ENCODE measurements around the gene CDH4.

The CDH4 gene

DNA sequence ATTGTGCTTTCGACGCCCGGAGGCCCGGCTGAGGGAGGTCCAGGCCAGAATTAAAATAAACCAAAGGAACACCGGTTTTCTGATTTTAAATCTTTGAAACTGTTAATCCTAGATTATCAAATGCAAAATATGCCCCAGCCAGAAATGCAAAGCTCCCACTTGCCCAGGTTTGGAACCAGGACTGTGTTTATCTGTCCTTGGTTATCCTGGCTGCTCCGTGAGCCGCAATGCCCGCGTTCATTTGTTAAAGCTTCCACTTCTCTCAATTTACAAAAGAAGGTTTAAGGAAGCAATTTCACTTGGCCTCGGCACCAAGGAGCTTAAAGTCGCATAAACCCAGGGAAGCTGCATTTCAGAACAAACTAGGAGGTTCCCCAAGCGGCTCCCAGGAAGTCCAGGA lies 563.6 kb downstream of the CDH4 start:
- no peaks in the 10 kb centered on the region for H3K27me3 ChIP-seq (ENCODE audit: low read depth, low read length)
- no peaks in the 10 kb centered on the region for H3K9me3 ChIP-seq (ENCODE audit: control insufficient read depth in 1 of 2, low read length in 2 of 2)
- no peaks in the 10 kb centered on the region for H3K4me1 ChIP-seq (ENCODE audit: control insufficient read depth in 1 of 2, insufficient read depth in 2 of 2, low read length in 2 of 2)
- H3K36me3 ChIP-seq (ENCODE audit: control insufficient read depth in 1 of 2, insufficient read depth in 2 of 2, low read length in 2 of 2), result no peaks in the 10 kb centered on the region
- H3K4me3 ChIP-seq (ENCODE audit: low read depth in 1 of 2, low read length in 2 of 2), result no peak overlapping the region
- H3K27ac ChIP-seq (ENCODE audit: low read length), result no peak overlapping the region

DNA sequence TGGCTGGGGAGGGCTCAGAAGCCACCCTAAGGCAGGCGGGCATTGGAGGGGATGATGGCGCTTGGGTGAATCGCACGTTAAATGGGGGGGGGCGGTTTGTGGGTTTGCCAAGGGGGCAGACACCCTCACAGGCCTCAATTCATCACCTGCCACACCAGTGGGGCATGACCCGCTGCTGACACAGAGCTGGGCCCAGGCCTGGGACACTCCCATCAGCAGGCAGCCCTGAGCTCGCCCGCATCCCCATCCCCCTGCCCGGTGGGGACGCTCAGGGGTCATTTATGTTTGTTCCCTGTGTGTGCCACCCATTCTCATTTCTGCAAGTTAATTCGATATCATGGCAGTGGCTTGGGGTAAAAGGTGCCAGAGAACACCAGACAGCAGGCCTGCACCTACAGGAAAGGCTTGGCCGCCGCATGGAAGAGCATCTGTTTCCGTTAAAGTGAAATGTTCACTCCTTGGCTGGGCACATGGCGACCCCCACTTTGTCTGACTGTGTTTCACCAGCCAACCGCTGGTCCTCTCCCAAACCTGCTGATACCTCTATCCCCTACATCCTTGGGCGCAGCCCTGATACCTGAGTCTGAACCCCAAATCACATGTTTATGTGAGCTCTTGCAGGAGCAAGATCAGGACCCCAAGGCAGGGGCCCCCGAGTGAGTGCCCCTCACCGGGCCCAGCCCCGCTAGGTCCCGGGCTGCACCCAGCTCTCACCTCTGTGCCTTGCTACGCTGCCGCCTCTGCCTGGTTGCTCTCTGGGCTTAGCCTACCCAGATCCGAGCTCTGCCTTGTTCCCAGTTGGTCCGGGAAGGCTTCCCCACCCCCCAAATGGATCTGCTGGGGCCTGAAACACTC lies 564.8 kb downstream of the CDH4 start:
- Histone ChIP-seq H3K27me3 (ENCODE audit: low read depth, low read length) (no peaks in the 10 kb centered on the region), H3K9me3 (ENCODE audit: control insufficient read depth in 1 of 2, low read length in 2 of 2) (no peaks in the 10 kb centered on the region), H3K27ac (ENCODE audit: low read length) (no peak overlapping the region), H3K36me3 (ENCODE audit: control insufficient read depth in 1 of 2, insufficient read depth in 2 of 2, low read length in 2 of 2) (no peaks in the 10 kb centered on the region), H3K4me3 (ENCODE audit: low read depth in 1 of 2, low read length in 2 of 2) (no peak overlapping the region), H3K4me1 (ENCODE audit: control insufficient read depth in 1 of 2, insufficient read depth in 2 of 2, low read length in 2 of 2) (no peaks in the 10 kb centered on the region)

DNA sequence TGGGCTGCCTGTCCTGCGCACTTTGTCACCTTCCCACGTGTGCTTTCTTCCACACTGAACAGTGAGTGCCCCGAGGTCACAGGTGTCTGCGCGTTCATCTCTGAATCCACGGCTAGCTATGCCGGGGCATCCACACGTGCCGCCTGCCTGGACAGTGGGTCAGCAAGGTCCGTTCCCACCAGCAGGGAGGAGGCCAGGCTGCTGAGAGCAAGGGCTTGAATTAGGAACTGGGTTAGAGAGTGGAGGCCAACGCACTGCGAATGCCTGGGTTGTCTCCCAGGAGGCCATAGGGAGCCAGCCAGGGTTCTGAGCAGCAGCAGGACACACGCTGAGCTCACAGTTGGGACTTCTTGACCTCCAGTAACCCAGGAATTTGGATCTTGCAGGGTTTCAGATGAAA lies 565.5 kb downstream of the CDH4 start:
- Histone ChIP-seq H3K27me3 (ENCODE audit: low read depth, low read length) (no peaks in the 10 kb centered on the region), H3K4me1 (ENCODE audit: control insufficient read depth in 1 of 2, insufficient read depth in 2 of 2, low read length in 2 of 2) (no peaks in the 10 kb centered on the region), H3K4me3 (ENCODE audit: low read depth in 1 of 2, low read length in 2 of 2) (no peak overlapping the region), H3K27ac (ENCODE audit: low read length) (no peak overlapping the region), H3K9me3 (ENCODE audit: control insufficient read depth in 1 of 2, low read length in 2 of 2) (no peaks in the 10 kb centered on the region), H3K36me3 (ENCODE audit: control insufficient read depth in 1 of 2, insufficient read depth in 2 of 2, low read length in 2 of 2) (no peaks in the 10 kb centered on the region)

DNA sequence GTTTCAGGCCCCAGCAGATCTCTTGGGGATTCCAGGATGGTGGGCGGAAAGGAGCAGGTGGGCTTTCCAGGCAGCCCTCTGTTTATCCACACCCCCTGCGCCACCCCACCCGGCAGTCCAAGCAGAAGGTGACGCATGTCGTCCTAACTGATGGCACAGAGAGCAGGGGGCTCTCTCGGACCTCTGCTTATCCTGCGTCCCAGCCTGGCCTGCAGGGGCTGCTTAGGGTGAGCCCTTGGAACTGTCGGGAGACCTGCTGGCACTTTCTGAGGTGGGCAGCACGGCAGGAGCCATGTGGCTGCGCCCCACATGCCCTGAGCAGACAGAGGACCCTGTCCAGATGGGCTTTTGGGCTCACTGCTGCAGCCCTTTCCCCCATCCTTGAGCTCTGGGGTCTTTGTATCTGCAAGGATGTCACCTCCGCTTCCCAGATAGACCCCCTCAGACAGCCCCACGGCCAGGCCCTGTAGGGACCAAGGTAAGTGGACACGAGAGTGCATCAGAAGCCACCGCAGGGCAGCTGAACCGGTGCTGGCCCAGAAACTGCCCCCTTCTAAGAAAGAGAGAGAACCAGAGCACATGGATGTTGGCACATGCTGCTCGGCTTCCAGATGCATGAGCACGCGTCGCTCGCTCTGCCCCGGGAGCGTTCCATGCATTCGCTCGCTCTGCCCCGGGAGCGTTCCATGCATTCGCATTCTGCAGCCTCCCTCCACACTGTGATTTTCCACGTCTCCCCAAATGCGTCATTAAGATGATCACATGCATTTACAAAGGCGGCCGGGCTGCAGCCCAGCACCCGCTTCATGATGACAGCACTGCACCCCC lies 566.9 kb downstream of the CDH4 start:
- Histone ChIP-seq H3K9me3 (ENCODE audit: control insufficient read depth in 1 of 2, low read length in 2 of 2) (no peaks in the 10 kb centered on the region), H3K4me1 (ENCODE audit: control insufficient read depth in 1 of 2, insufficient read depth in 2 of 2, low read length in 2 of 2) (no peaks in the 10 kb centered on the region), H3K36me3 (ENCODE audit: control insufficient read depth in 1 of 2, insufficient read depth in 2 of 2, low read length in 2 of 2) (no peaks in the 10 kb centered on the region), H3K4me3 (ENCODE audit: low read depth in 1 of 2, low read length in 2 of 2) (no peak overlapping the region), H3K27ac (ENCODE audit: low read length) (no peak overlapping the region), H3K27me3 (ENCODE audit: low read depth, low read length) (no peaks in the 10 kb centered on the region)

DNA sequence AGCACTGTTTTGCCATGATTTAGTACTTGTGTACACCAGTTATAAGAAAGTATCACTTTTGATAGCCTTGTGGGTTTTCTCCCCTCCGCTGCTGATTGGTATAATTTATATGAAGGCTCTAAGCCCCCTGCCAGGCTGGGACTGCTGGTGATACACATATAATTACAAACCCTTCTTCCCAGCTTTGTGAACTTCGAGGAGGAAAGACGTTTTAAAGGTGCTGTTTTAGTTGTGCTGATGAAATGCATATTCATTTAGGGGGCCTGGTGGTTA lies 567.4 kb downstream of the CDH4 start:
- no peaks in the 10 kb centered on the region for H3K36me3 ChIP-seq (ENCODE audit: control insufficient read depth in 1 of 2, insufficient read depth in 2 of 2, low read length in 2 of 2)
- no peaks in the 10 kb centered on the region for H3K27me3 ChIP-seq (ENCODE audit: low read depth, low read length)
- no peaks in the 10 kb centered on the region for H3K9me3 ChIP-seq (ENCODE audit: control insufficient read depth in 1 of 2, low read length in 2 of 2)
- no peaks in the 10 kb centered on the region for H3K4me1 ChIP-seq (ENCODE audit: control insufficient read depth in 1 of 2, insufficient read depth in 2 of 2, low read length in 2 of 2)
- H3K4me3 ChIP-seq (ENCODE audit: low read depth in 1 of 2, low read length in 2 of 2), result no peak overlapping the region
- no peak overlapping the region for H3K27ac ChIP-seq (ENCODE audit: low read length)

DNA sequence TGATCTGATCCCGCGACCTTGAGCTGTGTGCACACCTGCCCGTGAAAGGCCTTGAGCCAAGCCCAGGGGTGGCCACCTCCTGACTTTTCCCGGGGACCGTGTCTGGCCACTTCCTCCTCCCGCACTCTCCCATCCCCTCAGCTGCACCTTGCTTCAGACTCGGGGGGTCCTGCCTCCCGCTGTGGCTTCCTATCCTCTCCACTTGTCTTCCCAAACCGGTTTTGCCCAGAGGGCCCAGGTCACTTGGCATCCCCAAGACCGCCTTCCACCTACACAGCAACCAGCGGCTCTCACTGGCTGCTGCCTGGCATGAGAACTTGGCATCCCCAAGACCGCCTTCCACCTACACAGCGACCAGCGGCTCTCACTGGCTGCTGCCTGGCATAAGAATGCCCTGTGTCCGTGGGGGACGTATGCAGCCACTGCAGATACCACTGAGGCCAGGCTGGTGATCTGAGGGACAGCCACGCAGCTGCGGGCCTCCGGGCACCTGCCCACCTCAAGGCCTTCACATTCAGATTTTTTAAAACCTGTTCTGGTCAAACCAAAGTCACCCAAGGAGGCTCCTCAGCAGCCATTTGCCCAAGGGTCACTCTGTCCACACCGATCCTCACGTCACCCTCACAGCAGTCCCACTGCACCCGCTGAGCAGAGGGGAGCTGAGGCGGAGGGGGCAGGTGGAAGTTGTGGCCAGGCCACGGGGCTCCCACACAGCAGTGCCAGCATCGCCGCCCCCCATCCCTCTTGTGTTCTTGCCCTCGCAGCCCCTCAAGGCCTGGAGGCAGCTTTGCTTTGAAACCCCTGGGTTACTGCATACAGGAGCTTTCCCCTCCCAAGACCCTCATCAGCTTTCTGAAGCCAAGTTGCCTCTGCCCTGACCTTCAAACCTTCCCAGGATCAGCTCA lies 568.1 kb downstream of the CDH4 start:
- Histone ChIP-seq H3K27me3 (ENCODE audit: low read depth, low read length) (no peaks in the 10 kb centered on the region), H3K4me3 (ENCODE audit: low read depth in 1 of 2, low read length in 2 of 2) (no peak overlapping the region), H3K27ac (ENCODE audit: low read length) (no peak overlapping the region)

DNA sequence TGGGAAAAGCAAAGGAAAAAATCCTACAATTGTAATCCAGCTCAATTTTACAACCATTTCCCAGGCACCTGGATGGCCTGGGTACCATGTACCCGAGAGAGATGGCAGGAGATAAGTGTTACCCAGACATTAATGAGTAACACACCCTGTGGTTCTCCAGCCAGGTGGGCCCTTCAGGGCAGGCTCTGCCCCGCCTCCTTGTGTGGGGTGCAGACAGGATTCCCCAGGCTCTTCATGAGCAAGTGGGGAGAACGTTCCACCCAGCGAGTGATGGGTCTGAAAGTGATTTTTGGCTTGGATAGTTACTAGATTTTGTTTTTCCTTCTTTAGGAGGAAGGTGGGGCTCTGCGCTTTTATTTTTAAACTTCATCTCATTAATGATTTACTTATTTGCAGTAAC lies 569.7 kb downstream of the CDH4 start:
- no peaks in the 10 kb centered on the region for H3K36me3 ChIP-seq (ENCODE audit: control insufficient read depth in 1 of 2, insufficient read depth in 2 of 2, low read length in 2 of 2)
- no peaks in the 10 kb centered on the region for H3K9me3 ChIP-seq (ENCODE audit: control insufficient read depth in 1 of 2, low read length in 2 of 2)
- H3K4me3 ChIP-seq (ENCODE audit: low read depth in 1 of 2, low read length in 2 of 2), result no peak overlapping the region
- no peaks in the 10 kb centered on the region for H3K4me1 ChIP-seq (ENCODE audit: control insufficient read depth in 1 of 2, insufficient read depth in 2 of 2, low read length in 2 of 2)
- no peaks in the 10 kb centered on the region for H3K27me3 ChIP-seq (ENCODE audit: low read depth, low read length)
- H3K27ac ChIP-seq (ENCODE audit: low read length), result no peak overlapping the region

More for the DNA sequence above, 568.1 kb downstream of the CDH4 start:
- Histone ChIP-seq H3K36me3 (ENCODE audit: control insufficient read depth in 1 of 2, insufficient read depth in 2 of 2, low read length in 2 of 2) (no peaks in the 10 kb centered on the region), H3K9me3 (ENCODE audit: control insufficient read depth in 1 of 2, low read length in 2 of 2) (no peaks in the 10 kb centered on the region), H3K4me1 (ENCODE audit: control insufficient read depth in 1 of 2, insufficient read depth in 2 of 2, low read length in 2 of 2) (no peaks in the 10 kb centered on the region)

DNA sequence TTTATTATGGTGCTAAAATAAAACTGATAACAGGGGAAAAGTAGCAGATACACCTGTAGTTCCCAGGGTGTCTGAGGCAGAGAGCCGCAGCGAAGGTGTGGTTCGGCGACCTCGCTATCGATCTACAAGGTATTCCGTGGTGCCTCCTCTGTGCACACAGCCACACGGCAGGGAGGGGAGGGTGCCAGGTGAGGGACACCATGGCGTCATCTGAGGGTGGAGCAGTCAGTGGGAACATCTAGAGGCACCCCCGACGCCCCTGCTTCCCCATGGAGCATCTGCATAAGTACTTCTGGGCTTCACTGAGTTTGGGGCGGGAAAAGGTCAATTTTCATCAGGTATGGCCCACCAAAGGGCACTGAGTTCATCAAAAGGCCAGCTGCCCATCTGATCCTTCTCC lies 570.3 kb downstream of the CDH4 start:
- H3K9me3 ChIP-seq (ENCODE audit: control insufficient read depth in 1 of 2, low read length in 2 of 2), result no peaks in the 10 kb centered on the region
- H3K27me3 ChIP-seq (ENCODE audit: low read depth, low read length), result no peaks in the 10 kb centered on the region
- no peaks in the 10 kb centered on the region for H3K36me3 ChIP-seq (ENCODE audit: control insufficient read depth in 1 of 2, insufficient read depth in 2 of 2, low read length in 2 of 2)
- no peak overlapping the region for H3K4me3 ChIP-seq (ENCODE audit: low read depth in 1 of 2, low read length in 2 of 2)
- H3K4me1 ChIP-seq (ENCODE audit: control insufficient read depth in 1 of 2, insufficient read depth in 2 of 2, low read length in 2 of 2), result no peaks in the 10 kb centered on the region
- H3K27ac ChIP-seq (ENCODE audit: low read length), result no peak overlapping the region

DNA sequence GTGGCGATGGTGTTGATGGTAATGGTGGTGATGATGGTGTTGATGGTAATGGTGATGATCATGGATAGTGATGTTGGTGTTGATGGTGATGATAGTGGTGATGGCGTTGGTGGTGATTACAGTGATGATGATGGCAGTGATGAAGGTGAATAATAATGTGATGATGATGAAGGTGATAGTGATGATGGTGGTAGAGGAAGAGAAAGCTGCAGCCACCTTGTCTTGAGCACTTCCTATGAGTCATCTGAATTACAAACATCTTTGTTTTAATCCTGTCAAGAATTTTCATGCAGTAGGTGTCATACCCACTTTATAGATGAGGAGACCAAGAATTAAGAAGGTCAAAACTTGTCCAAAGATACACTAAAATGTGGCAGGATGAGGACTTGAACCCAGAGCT lies 571.2 kb downstream of the CDH4 start:
- Histone ChIP-seq H3K36me3 (ENCODE audit: control insufficient read depth in 1 of 2, insufficient read depth in 2 of 2, low read length in 2 of 2) (no peaks in the 10 kb centered on the region), H3K4me1 (ENCODE audit: control insufficient read depth in 1 of 2, insufficient read depth in 2 of 2, low read length in 2 of 2) (no peaks in the 10 kb centered on the region), H3K27me3 (ENCODE audit: low read depth, low read length) (no peaks in the 10 kb centered on the region), H3K27ac (ENCODE audit: low read length) (no peak overlapping the region), H3K4me3 (ENCODE audit: low read depth in 1 of 2, low read length in 2 of 2) (no peak overlapping the region), H3K9me3 (ENCODE audit: control insufficient read depth in 1 of 2, low read length in 2 of 2) (no peaks in the 10 kb centered on the region)

DNA sequence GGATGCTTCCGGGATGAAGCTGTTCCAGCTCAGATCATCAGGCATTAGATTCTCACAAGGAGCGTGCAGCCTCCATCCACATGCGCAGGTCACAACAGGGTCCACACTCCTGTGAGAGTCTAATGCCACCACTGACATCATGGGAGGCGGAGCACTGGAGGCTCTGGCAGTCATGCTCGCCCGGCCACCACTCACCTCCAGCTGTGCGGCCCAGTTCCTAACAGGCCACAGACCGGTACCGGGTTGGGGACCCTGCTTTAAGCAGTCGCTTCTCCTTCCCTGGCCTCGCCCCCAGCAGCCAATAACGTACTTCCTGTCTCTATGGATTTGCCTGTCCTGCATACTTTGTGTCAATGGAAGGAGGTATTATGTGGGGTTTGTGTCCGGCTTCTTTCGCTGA lies 576.8 kb downstream of the CDH4 start:
- Histone ChIP-seq H3K9me3 (ENCODE audit: control insufficient read depth in 1 of 2, low read length in 2 of 2) (no peaks in the 10 kb centered on the region), H3K27ac (ENCODE audit: low read length) (no peak overlapping the region), H3K27me3 (ENCODE audit: low read depth, low read length) (no peaks in the 10 kb centered on the region), H3K4me3 (ENCODE audit: low read depth in 1 of 2, low read length in 2 of 2) (no peak overlapping the region), H3K4me1 (ENCODE audit: control insufficient read depth in 1 of 2, insufficient read depth in 2 of 2, low read length in 2 of 2) (no peaks in the 10 kb centered on the region), H3K36me3 (ENCODE audit: control insufficient read depth in 1 of 2, insufficient read depth in 2 of 2, low read length in 2 of 2) (no peaks in the 10 kb centered on the region)

DNA sequence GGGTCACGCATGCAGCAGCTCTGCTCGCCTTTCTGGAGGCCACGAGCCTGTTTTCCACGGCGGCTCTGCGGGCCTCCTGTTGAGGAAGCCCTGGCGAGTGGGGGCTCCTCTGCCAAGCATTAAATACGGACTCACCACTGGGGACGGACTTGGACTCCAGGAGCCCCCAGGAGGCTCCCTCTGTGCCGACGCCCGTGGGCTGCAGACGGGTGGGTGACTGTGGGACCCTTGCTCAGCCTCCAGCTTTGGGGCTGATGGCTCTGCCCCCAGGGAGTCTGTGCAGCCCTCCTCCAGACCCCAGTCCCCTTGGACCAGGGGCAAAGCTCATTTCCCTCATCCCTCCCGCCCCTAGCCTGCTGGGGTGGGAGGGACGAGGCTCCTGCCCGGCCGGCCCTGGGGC lies 577.5 kb downstream of the CDH4 start:
- Histone ChIP-seq H3K9me3 (ENCODE audit: control insufficient read depth in 1 of 2, low read length in 2 of 2) (no peaks in the 10 kb centered on the region), H3K27ac (ENCODE audit: low read length) (no peak overlapping the region), H3K27me3 (ENCODE audit: low read depth, low read length) (no peaks in the 10 kb centered on the region), H3K4me3 (ENCODE audit: low read depth in 1 of 2, low read length in 2 of 2) (no peak overlapping the region), H3K4me1 (ENCODE audit: control insufficient read depth in 1 of 2, insufficient read depth in 2 of 2, low read length in 2 of 2) (no peaks in the 10 kb centered on the region), H3K36me3 (ENCODE audit: control insufficient read depth in 1 of 2, insufficient read depth in 2 of 2, low read length in 2 of 2) (no peaks in the 10 kb centered on the region)
